Measurements from ENCODE around the gene PTGES3L.
"Not testable (repeated sequence)": the region's sequence is repeated elsewhere in the genome, so short reads cannot be mapped to it uniquely, and the experiment has no call there.

PTGES3L gene

DNA sequence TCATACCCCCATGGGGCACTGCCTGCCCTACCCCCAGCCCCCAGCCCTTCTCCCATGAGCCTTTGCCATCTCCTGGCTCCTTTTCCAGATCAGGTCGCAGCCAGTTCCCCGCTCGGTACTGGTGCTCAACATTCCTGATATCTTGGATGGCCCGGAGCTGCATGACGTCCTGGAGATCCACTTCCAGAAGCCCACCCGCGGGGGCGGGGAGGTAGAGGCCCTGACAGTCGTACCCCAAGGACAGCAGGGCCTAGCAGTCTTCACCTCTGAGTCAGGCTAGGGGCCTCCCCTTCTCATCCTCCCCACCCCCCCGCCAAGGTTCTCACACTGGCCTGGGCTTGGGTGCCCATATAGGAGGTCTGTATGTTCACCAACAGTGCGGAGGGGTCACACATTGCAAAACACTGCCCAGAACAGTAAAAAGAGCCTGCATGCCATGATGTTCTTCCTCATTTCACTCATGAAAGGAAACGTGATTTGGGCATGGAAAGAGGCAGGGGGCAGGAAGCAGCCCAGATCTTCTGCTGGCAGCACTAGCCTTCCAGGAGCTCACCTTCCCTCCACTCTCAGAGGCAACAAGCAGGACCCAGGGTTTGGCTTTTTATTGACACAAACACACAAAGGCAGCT is 34.3 kb upstream of the PTGES3L start:
- Histone ChIP-seq H3K27me3 (ENCODE audit: control insufficient read depth in 5 of 5, insufficient read depth in 4 of 5, low read length in 5 of 5) (no peaks in the 10 kb centered on the region), H3K9me3 (ENCODE audit: control insufficient read depth in 5 of 5, low read length in 5 of 5) (no peaks in the 10 kb centered on the region), H3K4me3 (ENCODE audit: low read depth in 1 of 5, low read length in 5 of 5) (no peak overlapping the region), H3K9ac (ENCODE audit: low read length in 5 of 5) (peak overlapping the region in 1 of 5 donors; percentile 64), H3K27ac (ENCODE audit: low read depth, low read length) (peak overlapping the region; percentile 69), H3K4me1 (ENCODE audit: control insufficient read depth in 5 of 5, insufficient read depth in 5 of 5, low read length in 5 of 5) (peaks cover 23 to 74% (median 60%) of the 10 kb centered on the region in 5 donors), H3K36me3 (ENCODE audit: control insufficient read depth in 5 of 5, insufficient read depth in 5 of 5, low read length in 5 of 5) (peaks cover 0 to 59% (median 52%) of the 10 kb centered on the region in 5 donors)

- Histone ChIP-seq H3K4me3 (ENCODE audit: low read depth in 1 of 5, low read length in 5 of 5) (no peak overlapping the region), H3K9ac (ENCODE audit: low read length in 5 of 5) (peak overlapping the region in 1 of 5 donors; percentile 16), H3K4me1 (ENCODE audit: control insufficient read depth in 5 of 5, insufficient read depth in 5 of 5, low read length in 5 of 5) (peaks cover 23 to 71% (median 52%) of the 10 kb centered on the region in 5 donors), H3K27me3 (ENCODE audit: control insufficient read depth in 5 of 5, insufficient read depth in 4 of 5, low read length in 5 of 5) (no peaks in the 10 kb centered on the region), H3K27ac (ENCODE audit: low read depth, low read length) (peak overlapping the region; percentile 57), H3K36me3 (ENCODE audit: control insufficient read depth in 5 of 5, insufficient read depth in 5 of 5, low read length in 5 of 5) (peaks cover 0 to 51% (median 48%) of the 10 kb centered on the region in 5 donors), H3K9me3 (ENCODE audit: control insufficient read depth in 5 of 5, low read length in 5 of 5) (no peaks in the 10 kb centered on the region)
These were observed 33.4 kb upstream of the PTGES3L start for GRCh38 chr17:43013296-43013695.

GRCh38 chr17:43011728-43012472 is 32.0 kb upstream of the PTGES3L start:
- Histone ChIP-seq H3K27me3 (ENCODE audit: control insufficient read depth in 5 of 5, insufficient read depth in 4 of 5, low read length in 5 of 5) (no peaks in the 10 kb centered on the region), H3K9ac (ENCODE audit: low read length in 5 of 5) (peak overlapping the region in 2 of 5 donors; percentile 30 to 37), H3K27ac (ENCODE audit: low read depth, low read length) (peak overlapping the region; percentile 57), H3K36me3 (ENCODE audit: control insufficient read depth in 5 of 5, insufficient read depth in 5 of 5, low read length in 5 of 5) (peaks cover 0 to 42% (median 37%) of the 10 kb centered on the region in 5 donors), H3K4me1 (ENCODE audit: control insufficient read depth in 5 of 5, insufficient read depth in 5 of 5, low read length in 5 of 5) (peaks cover 23 to 75% (median 55%) of the 10 kb centered on the region in 5 donors), H3K4me3 (ENCODE audit: low read depth in 1 of 5, low read length in 5 of 5) (no peak overlapping the region), H3K9me3 (ENCODE audit: control insufficient read depth in 5 of 5, low read length in 5 of 5) (no peaks in the 10 kb centered on the region)

- H3K36me3 ChIP-seq (ENCODE audit: control insufficient read depth in 5 of 5, insufficient read depth in 5 of 5, low read length in 5 of 5) = peaks cover 0 to 33% (median 28%) of the 10 kb centered on the region in 5 donors
- H3K4me3 ChIP-seq (ENCODE audit: low read depth in 1 of 5, low read length in 5 of 5) = peak overlapping the region in 3 of 5 donors; percentile 4 to 47 (median 23)
- H3K27me3 ChIP-seq (ENCODE audit: control insufficient read depth in 5 of 5, insufficient read depth in 4 of 5, low read length in 5 of 5) = no peaks in the 10 kb centered on the region
- peak overlapping the region in 1 of 5 donors; percentile 11 for H3K9ac ChIP-seq (ENCODE audit: low read length in 5 of 5)
- no peaks in the 10 kb centered on the region for H3K9me3 ChIP-seq (ENCODE audit: control insufficient read depth in 5 of 5, low read length in 5 of 5)
- peak overlapping the region; percentile 59 for H3K27ac ChIP-seq (ENCODE audit: low read depth, low read length)
- peaks cover 16 to 74% (median 52%) of the 10 kb centered on the region in 5 donors for H3K4me1 ChIP-seq (ENCODE audit: control insufficient read depth in 5 of 5, insufficient read depth in 5 of 5, low read length in 5 of 5)
These were observed 30.9 kb upstream of the PTGES3L start for GRCh38 chr17:43010667-43011308.

DNA sequence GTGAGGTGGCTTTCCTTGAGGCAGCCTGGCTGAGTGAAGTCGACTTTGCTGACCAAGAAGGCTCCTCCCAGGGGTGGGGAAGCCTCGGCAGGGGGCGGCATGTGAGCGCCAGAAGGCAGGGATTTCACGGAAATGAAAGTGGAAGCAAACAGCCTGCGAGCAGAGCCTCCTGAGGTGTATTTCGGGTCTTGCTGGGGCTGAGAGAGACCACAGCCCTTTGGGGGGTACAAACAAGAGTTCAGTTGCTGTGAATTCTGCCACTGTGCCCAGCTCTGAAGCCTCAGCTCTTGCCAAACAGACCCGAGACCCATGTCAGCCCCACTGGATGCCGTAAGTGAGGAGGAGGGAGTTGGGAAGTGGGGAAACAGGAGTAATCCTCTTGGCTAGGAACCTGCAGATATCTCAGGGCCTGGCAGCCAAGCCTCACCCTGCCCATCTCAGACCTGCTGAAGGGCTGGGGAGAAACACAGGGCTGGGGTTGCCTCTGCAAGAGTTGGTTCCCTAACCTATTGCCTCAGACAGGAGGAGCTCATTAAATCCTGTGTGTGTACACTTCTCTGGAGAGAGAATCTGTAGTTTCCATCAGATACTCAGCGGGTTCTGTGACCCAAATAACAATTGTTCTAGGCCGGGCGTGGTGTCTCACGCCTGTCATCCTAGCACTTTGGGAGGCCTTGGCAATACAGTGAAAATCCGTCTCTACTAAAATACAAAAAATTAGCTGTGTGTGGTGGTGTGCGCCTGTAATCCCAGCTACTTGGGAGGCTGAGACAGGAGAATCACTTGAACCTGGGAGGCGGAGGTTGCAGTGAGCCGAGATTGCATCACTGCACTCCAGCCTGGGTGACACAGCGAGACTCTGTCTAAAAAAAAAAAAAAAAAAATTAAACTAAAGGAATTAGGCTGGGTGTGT is 27.0 kb upstream of the PTGES3L start, which contains the start of gene IFI35:
TSS of gene IFI35 (plus strand) at position 146 of the 913 bp plus-strand sequence. CDS start at position 310, 164 bp downstream.
- Histone ChIP-seq H3K36me3 (ENCODE audit: control insufficient read depth in 5 of 5, insufficient read depth in 5 of 5, low read length in 5 of 5) (peaks cover 3 to 20% (median 19%) of the 10 kb centered on the region in 5 donors), H3K27ac (ENCODE audit: low read depth, low read length) (peak within 1 kb of the TSS; percentile 98), H3K9me3 (ENCODE audit: control insufficient read depth in 5 of 5, low read length in 5 of 5) (no peaks in the 10 kb centered on the region), H3K27me3 (ENCODE audit: control insufficient read depth in 5 of 5, insufficient read depth in 4 of 5, low read length in 5 of 5) (no peaks in the 10 kb centered on the region), H3K9ac (ENCODE audit: low read length in 5 of 5) (peak within 1 kb of the TSS; percentile 94 to 99 (median 98)), H3K4me1 (ENCODE audit: control insufficient read depth in 5 of 5, insufficient read depth in 5 of 5, low read length in 5 of 5) (peaks cover 0 to 42% (median 18%) of the 10 kb centered on the region in 5 donors), H3K4me3 (ENCODE audit: low read depth in 1 of 5, low read length in 5 of 5) (peak within 1 kb of the TSS; percentile 94 to 98 (median 94))

- Histone ChIP-seq H3K4me1 (ENCODE audit: control insufficient read depth in 5 of 5, insufficient read depth in 5 of 5, low read length in 5 of 5) (peaks cover 8 to 46% (median 38%) of the 10 kb centered on the region in 5 donors), H3K9ac (ENCODE audit: low read length in 5 of 5) (no peak overlapping the region), H3K27me3 (ENCODE audit: control insufficient read depth in 5 of 5, insufficient read depth in 4 of 5, low read length in 5 of 5) (no peaks in the 10 kb centered on the region), H3K27ac (ENCODE audit: low read depth, low read length) (peak overlapping the region; percentile 13), H3K4me3 (ENCODE audit: low read depth in 1 of 5, low read length in 5 of 5) (no peak overlapping the region), H3K9me3 (ENCODE audit: control insufficient read depth in 5 of 5, low read length in 5 of 5) (no peaks in the 10 kb centered on the region), H3K36me3 (ENCODE audit: control insufficient read depth in 5 of 5, insufficient read depth in 5 of 5, low read length in 5 of 5) (peaks cover 7 to 37% (median 34%) of the 10 kb centered on the region in 5 donors)
These were observed 23.8 kb upstream of the PTGES3L start for GRCh38 chr17:43003542-43004172.

DNA sequence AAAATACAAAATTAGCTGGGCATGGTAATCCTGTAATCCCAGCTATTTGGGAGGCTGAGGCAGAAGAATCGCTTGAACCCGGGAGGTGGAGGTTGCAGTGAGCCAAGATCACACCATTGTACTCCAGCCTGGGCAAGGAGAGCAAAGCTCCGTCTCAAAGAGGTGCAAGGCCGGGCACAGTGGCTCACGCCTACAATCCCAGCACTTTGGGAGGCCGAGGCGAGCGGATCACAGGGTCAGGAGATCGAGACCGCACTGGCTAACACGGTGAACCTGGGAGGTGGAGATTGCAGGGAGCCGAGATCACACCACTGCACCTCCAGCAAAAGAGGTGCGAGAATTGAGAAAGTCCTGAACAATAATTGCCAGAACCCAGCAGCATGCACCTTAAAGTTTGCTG is 21.0 kb upstream of the PTGES3L start:
- H3K9me3 ChIP-seq (ENCODE audit: control insufficient read depth in 5 of 5, low read length in 5 of 5); H3K27me3 ChIP-seq (ENCODE audit: control insufficient read depth in 5 of 5, insufficient read depth in 4 of 5, low read length in 5 of 5); H3K4me3 ChIP-seq (ENCODE audit: low read depth in 1 of 5, low read length in 5 of 5): not testable (repeated sequence)
- peak overlapping the region; percentile 54 for H3K27ac ChIP-seq (ENCODE audit: low read depth, low read length)
- H3K4me1 ChIP-seq (ENCODE audit: control insufficient read depth in 5 of 5, insufficient read depth in 5 of 5, low read length in 5 of 5) = peaks cover 8 to 37% (median 36%) of the 10 kb centered on the region in 5 donors
- peaks cover 7 to 37% (median 34%) of the 10 kb centered on the region in 5 donors for H3K36me3 ChIP-seq (ENCODE audit: control insufficient read depth in 5 of 5, insufficient read depth in 5 of 5, low read length in 5 of 5)
- peak overlapping the region in 2 of 5 donors; percentile 16 to 51 for H3K9ac ChIP-seq (ENCODE audit: low read length in 5 of 5)

GRCh38 chr17:42999003-42999525 is 19.2 kb upstream of the PTGES3L start:
- Histone ChIP-seq H3K36me3 (ENCODE audit: control insufficient read depth in 5 of 5, insufficient read depth in 5 of 5, low read length in 5 of 5) (peaks cover 7 to 43% (median 34%) of the 10 kb centered on the region in 5 donors), H3K9me3 (ENCODE audit: control insufficient read depth in 5 of 5, low read length in 5 of 5) (no peaks in the 10 kb centered on the region), H3K27ac (ENCODE audit: low read depth, low read length) (peak overlapping the region; percentile 94), H3K27me3 (ENCODE audit: control insufficient read depth in 5 of 5, insufficient read depth in 4 of 5, low read length in 5 of 5) (no peaks in the 10 kb centered on the region), H3K9ac (ENCODE audit: low read length in 5 of 5) (peak overlapping the region; percentile 75 to 99 (median 94)), H3K4me1 (ENCODE audit: control insufficient read depth in 5 of 5, insufficient read depth in 5 of 5, low read length in 5 of 5) (peaks cover 8 to 37% (median 36%) of the 10 kb centered on the region in 5 donors), H3K4me3 (ENCODE audit: low read depth in 1 of 5, low read length in 5 of 5) (peak overlapping the region; percentile 73 to 98 (median 92))
